Uterus (tissue), 4 donors: ENCODE measurements around the gene GPATCH4. TPM values are rescaled to one million over a fixed set of nuclear protein-coding genes. Genes with fewer than 3 reads are reported as not detected.

Experiments used
- DNase-seq, 2 donors: peaks; one replicate each; pipeline ENCODE4 v3.0.0-alpha.2; 2019 to 2020
- H3K27ac ChIP-seq, 2 donors: fragments of 200-600 bp; sonication (generic); 1 replicate in 1 of 2; 2 replicates in 1 of 2; pipeline ENCODE4 v1.5.1; 2016 to 2018
- H3K27me3 ChIP-seq, 2 donors: fragments of 200-600 bp; sonication (generic); one replicate each; pipeline ENCODE4 v1.5.1; 2018 to 2019; ENCODE audit warnings: control low read depth in 1 of 2
- H3K36me3 ChIP-seq, 2 donors: fragments of 200-600 bp; sonication (generic); one replicate each; pipeline ENCODE4 v1.5.1; 2019; ENCODE audit warnings: control low read depth in 1 of 2
- H3K4me1 ChIP-seq, 2 donors: fragments of 200-600 bp; sonication (generic); one replicate each; pipeline ENCODE4 v1.5.1; 2018 to 2019; ENCODE audit warnings: control low read depth in 1 of 2
- H3K4me3 ChIP-seq, 2 donors: fragments of 200-600 bp; sonication (generic); 1 replicate in 1 of 2; 2 replicates in 1 of 2; pipeline ENCODE4 v1.5.1; 2018 to 2019; ENCODE audit warnings: mild to moderate bottlenecking in 1 of 2
- H3K9me3 ChIP-seq, 2 donors: fragments of 200-600 bp; sonication (generic); one replicate each; pipeline ENCODE4 v1.5.1; 2019; ENCODE audit warnings: control low read depth in 1 of 2
- CTCF ChIP-seq, 4 experiments: fragments of 200-600 bp in 2 of 4; fragments of 450-650 bp in 2 of 4; sonication (generic) in 2 of 4; IDR thresholded peaks; one replicate each; pipeline ENCODE4 v1.5.1; 2016 to 2019; ENCODE audit warnings: antibody characterized with exemption in 4 of 4, mild to moderate bottlenecking in 2 of 4, moderate library complexity in 1 of 4
- POLR2A ChIP-seq, 2 donors: fragments of 450-650 bp; IDR thresholded peaks; one replicate each; pipeline ENCODE4 v1.6.1; 2016; ENCODE audit warnings: antibody characterized with exemption in 2 of 2, mild to moderate bottlenecking in 1 of 2, moderate library complexity in 1 of 2
- intact Hi-C: fragments of 100-400 bp; cut with DNase I; formaldehyde crosslinking; loops from one replicate; pipeline ENCODE4 v1.15.1; 2023; ENCODE audit warnings: low total_unique reads
- total RNA-seq, 4 donors: library from RNA; depleted of rRNA in 3 of 4; stranded (reverse); fragments of >200 nt in 3 of 4; gene quantifications; one replicate each; pipeline versions ENCODE4 v1.1.0 to v1.2.4, GENCODE V29; 2014 to 2023
- donor health status: DM: yes; HTN: yes; CAD: no.

The GPATCH4 gene
- total RNA-seq, 4 donors from 2014 or later, result 2.3 to 31.6 (median 19.8) TPM

- no peaks in the 10 kb centered on the region for H3K9me3 ChIP-seq
- DNase-seq, result no peak
- H3K36me3 ChIP-seq, result no peaks in the 10 kb centered on the region
- no peaks in the 10 kb centered on the region for H3K27me3 ChIP-seq
- TF ChIP-seq POLR2A (IDR thresholded peaks at IDR 0.05) (no peak), CTCF (IDR thresholded peaks at IDR 0.05) (no peak)
- no peak overlapping the region for H3K4me3 ChIP-seq
- intact Hi-C loops, result loop anchor here (10.0 kb wide), 1 partner anchor 145 kb away; no protein-coding TSS in a partner anchor
- no peak overlapping the region for H3K27ac ChIP-seq
- peaks cover 0 to 11% of the 10 kb centered on the region in 2 donors for H3K4me1 ChIP-seq
Observed at GRCh38 chr1:156599811-156600210, 1.5 kb downstream of the GPATCH4 start.

DNA sequence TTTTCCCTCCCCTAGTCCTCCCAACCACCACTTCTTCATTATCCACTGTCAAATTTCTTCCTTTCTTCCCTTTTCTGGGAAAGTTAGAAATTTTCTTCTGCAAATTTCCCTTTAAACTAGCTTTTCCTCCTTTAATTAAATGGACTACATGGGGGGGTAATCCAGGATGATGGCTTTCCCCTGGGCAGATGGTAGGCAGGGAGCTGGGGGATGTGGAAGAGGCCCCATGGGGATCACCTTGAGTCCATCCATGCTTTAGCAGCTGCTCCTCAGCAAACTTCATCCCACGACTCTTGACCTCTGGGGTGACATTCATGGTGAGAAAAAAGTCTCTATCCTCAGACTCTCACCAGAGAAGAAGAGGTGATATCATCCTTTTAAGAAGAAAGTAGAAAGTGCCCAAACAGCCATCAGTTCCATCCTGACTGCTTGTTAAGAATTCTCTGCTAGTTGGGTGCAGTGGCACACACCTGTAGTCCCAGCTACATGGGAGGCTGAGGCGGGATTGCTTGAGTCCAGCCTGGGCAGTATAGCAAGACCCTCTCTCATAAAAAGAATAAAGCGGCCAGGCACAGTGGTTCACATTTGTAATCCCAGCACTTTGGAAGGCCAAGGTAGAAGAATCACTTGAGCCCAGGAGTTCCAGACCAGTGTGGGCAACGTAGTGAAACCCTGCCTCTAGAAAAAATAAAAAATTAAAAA, 2.4 kb downstream of the GPATCH4 start:
- Histone ChIP-seq H3K36me3 (no peaks in the 10 kb centered on the region), H3K27me3 (no peaks in the 10 kb centered on the region), H3K4me1 (peaks cover 0 to 11% of the 10 kb centered on the region in 2 donors), H3K9me3 (no peaks in the 10 kb centered on the region), H3K27ac (no peak overlapping the region), H3K4me3 (no peak overlapping the region)
- no peak for DNase-seq
- intact Hi-C loops, result no loop called here
- TF ChIP-seq CTCF (IDR thresholded peaks at IDR 0.05) (no peak), POLR2A (IDR thresholded peaks at IDR 0.05) (no peak)

DNA sequence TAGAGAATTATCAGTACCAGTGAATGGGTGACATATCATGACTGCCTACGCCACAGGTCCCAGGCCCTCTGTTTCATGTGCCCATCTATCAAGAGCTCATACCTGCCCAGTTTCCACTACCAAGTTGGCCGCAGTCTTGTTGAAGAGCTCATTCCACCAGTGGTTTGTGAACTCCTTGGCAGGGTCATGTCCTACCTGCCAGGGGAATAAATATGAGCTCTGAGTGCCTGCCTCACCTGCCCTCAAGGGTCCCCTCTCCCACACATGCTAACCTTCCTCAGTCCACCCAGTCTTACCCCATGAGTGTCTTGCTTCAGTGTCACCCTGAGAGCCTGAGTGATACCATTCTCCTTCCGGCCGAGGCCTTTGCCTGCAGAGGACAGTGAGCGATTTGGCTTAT, 3.2 kb downstream of the GPATCH4 start:
- DNase-seq, result no peak
- Histone ChIP-seq H3K9me3 (no peaks in the 10 kb centered on the region), H3K4me1 (peaks cover 0 to 11% of the 10 kb centered on the region in 2 donors), H3K36me3 (no peaks in the 10 kb centered on the region), H3K27ac (no peak overlapping the region), H3K27me3 (no peaks in the 10 kb centered on the region), H3K4me3 (no peak overlapping the region)
- TF ChIP-seq POLR2A (IDR thresholded peaks at IDR 0.05), result no peak
- no peak for TF ChIP-seq CTCF (IDR thresholded peaks at IDR 0.05)
- intact Hi-C loops, result no loop called here

DNA sequence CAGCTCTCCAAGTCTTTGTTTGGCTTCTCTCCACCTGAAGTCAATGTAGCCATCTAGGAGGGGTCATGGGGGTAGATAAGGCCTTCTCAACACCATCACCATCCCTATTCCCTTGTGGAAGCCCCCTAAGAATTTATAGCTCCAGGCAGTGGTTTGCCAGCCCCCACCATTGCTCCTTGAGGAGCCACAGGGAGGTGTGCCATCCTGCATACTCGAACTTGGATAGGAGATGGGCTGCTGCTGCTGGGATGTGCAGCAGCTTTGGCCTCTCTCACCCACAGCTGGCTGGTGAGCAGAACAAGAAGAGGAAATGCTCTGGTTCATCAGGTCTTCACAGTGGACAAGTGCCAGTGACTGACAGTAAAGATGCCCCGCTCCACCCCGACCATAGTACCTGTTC, 4.9 kb downstream of the GPATCH4 start:
- H3K9me3 ChIP-seq, result no peaks in the 10 kb centered on the region
- H3K27me3 ChIP-seq, result no peaks in the 10 kb centered on the region
- intact Hi-C loops, result no loop called here
- DNase-seq, result no peak
- peaks cover 0 to 11% of the 10 kb centered on the region in 2 donors for H3K4me1 ChIP-seq
- no peak overlapping the region for H3K4me3 ChIP-seq
- TF ChIP-seq CTCF (IDR thresholded peaks at IDR 0.05) (no peak), POLR2A (IDR thresholded peaks at IDR 0.05) (no peak)
- H3K36me3 ChIP-seq, result no peaks in the 10 kb centered on the region
- H3K27ac ChIP-seq, result no peak overlapping the region

DNA sequence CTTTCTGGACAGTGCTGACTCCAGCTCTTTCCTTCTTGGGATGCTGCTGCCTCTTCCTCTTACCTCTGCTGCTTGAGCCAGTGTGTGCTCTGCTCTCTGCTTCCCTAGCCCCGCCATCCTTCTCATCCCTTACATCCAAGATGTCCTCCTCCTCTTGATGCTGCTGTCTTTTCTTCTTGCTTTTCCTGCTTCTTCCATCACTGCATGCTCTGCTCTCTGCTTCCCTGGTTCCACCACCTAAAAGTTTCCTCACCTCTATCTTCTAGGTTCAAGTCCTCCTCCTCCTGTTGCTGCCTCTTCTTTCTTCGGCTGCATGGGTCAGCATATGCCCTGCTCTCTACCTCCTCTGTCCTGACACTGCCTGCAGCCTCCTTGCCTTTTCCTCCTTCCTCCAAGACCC, 6.3 kb downstream of the GPATCH4 start:
- Histone ChIP-seq H3K4me1 (no peaks in the 10 kb centered on the region), H3K4me3 (no peak overlapping the region), H3K27me3 (no peaks in the 10 kb centered on the region), H3K36me3 (no peaks in the 10 kb centered on the region), H3K9me3 (no peaks in the 10 kb centered on the region), H3K27ac (no peak overlapping the region)
- DNase-seq, result no peak
- TF ChIP-seq CTCF (IDR thresholded peaks at IDR 0.05) (no peak), POLR2A (IDR thresholded peaks at IDR 0.05) (no peak)
- intact Hi-C loops, result no loop called here
